ENCODE measurements around the gene ATL3. TPM values are rescaled to one million over a fixed set of nuclear protein-coding genes. Genes with fewer than 3 reads are reported as not detected.

ATL3 gene
- total RNA-seq, 1 experiment from 2014 or later, result 79.0 TPM

- H3K4me1 ChIP-seq (ENCODE audit: control insufficient read depth, insufficient read depth, low read length), result peaks cover 3% of the 10 kb centered on the region
- no peaks in the 10 kb centered on the region for H3K9me3 ChIP-seq (ENCODE audit: control insufficient read depth, insufficient read depth, low read depth, low read length)
- BruUV-seq (replicated peaks), result no TSS peak
- H3K36me3 ChIP-seq (ENCODE audit: control insufficient read depth, insufficient read depth, low read length), result no peaks in the 10 kb centered on the region
- no peak overlapping the region for H3K27ac ChIP-seq (ENCODE audit: low read length)
- H3K4me3 ChIP-seq (ENCODE audit: low read depth in 2 of 2, low read length in 2 of 2), result no peak overlapping the region
- intact Hi-C loops (cut with micrococcal nuclease; ENCODE audit: unreplicated experiment), result no loop called here
- H3K27me3 ChIP-seq (ENCODE audit: control insufficient read depth, insufficient read depth, low read length), result no peaks in the 10 kb centered on the region
- TF ChIP-seq POLR2AphosphoS5 (IDR thresholded peaks at IDR 0.05; ENCODE audit: low read depth, low read length) (no peak), TCF7L2 (IDR thresholded peaks at IDR 0.05; ENCODE audit: low read depth, low read length) (no peak), SIN3A (IDR thresholded peaks at IDR 0.05; ENCODE audit: borderline replicate concordance, insufficient read depth, low read depth, low read length) (no peak), REST (IDR thresholded peaks at IDR 0.05; ENCODE audit: insufficient read depth in 1 of 2, low read depth in 2 of 2, low read length in 1 of 2) (no peak), CTCF (IDR thresholded peaks at IDR 0.05) (no peak)
- ChIA-PET POLR2A (no interaction called here), CTCF (interaction anchor here (0.6 kb wide), 1 partner anchor 36 kb away, joined by 6 read pairs; no protein-coding TSS in a partner anchor)
- in situ Hi-C loops (cut with HindIII; ENCODE audit: low pct_unique_long_range_greater_than_20kb, low sequenced_read_pairs), result no loop called here
- DNase-seq (ENCODE audit: low read depth, low spot score) (no peak), ATAC-seq (no peak)
Measured at GRCh38 chr11:63699896-63700295, 28.7 kb upstream of the ATL3 start.

- Histone ChIP-seq H3K9me3 (ENCODE audit: control insufficient read depth, insufficient read depth, low read depth, low read length) (no peaks in the 10 kb centered on the region), H3K4me3 (ENCODE audit: low read depth in 2 of 2, low read length in 2 of 2) (no peak overlapping the region), H3K4me1 (ENCODE audit: control insufficient read depth, insufficient read depth, low read length) (no peaks in the 10 kb centered on the region), H3K36me3 (ENCODE audit: control insufficient read depth, insufficient read depth, low read length) (no peaks in the 10 kb centered on the region), H3K27ac (ENCODE audit: low read length) (no peak overlapping the region), H3K27me3 (ENCODE audit: control insufficient read depth, insufficient read depth, low read length) (no peaks in the 10 kb centered on the region)
- ATAC-seq (no peak), DNase-seq (ENCODE audit: low read depth, low spot score) (no peak)
- TF ChIP-seq TCF7L2 (IDR thresholded peaks at IDR 0.05; ENCODE audit: low read depth, low read length) (no peak), CTCF (IDR thresholded peaks at IDR 0.05) (no peak), SIN3A (IDR thresholded peaks at IDR 0.05; ENCODE audit: borderline replicate concordance, insufficient read depth, low read depth, low read length) (no peak), REST (IDR thresholded peaks at IDR 0.05; ENCODE audit: insufficient read depth in 1 of 2, low read depth in 2 of 2, low read length in 1 of 2) (no peak), POLR2AphosphoS5 (IDR thresholded peaks at IDR 0.05; ENCODE audit: low read depth, low read length) (no peak)
- CTCF ChIA-PET, result no interaction called here
- POLR2A ChIA-PET, result interaction anchor here (0.7 kb wide), 1 partner anchor 16 kb away, joined by 4 read pairs; no protein-coding TSS in a partner anchor
- BruUV-seq (replicated peaks), result no TSS peak
- in situ Hi-C loops (cut with HindIII; ENCODE audit: low pct_unique_long_range_greater_than_20kb, low sequenced_read_pairs), result no loop called here
- intact Hi-C loops (cut with micrococcal nuclease; ENCODE audit: unreplicated experiment), result no loop called here
Measured at GRCh38 chr11:63698976-63699733, 28.0 kb upstream of the ATL3 start.
